H9 (cell line): ENCODE results near the gene PCSK6. TPM values are rescaled to one million over a fixed set of nuclear protein-coding genes. Genes with fewer than 3 reads are reported as not detected.

Experiments
- DNase-seq: peaks from one replicate; pipeline ENCODE4 v3.0.0-alpha.2; 2017
- H2AFZ ChIP-seq: one replicate; pipeline ENCODE4 v1.6.1; 2013; ENCODE audit warnings: mild to moderate bottlenecking, low read length, control low read depth, moderate library complexity
- H2AK5ac ChIP-seq: 2 replicates; pipeline ENCODE4 v1.6.1; 2013; ENCODE audit warnings: low read length, control low read depth, mixed read lengths; ENCODE audit not compliant: insufficient read length
- H2BK120ac ChIP-seq: one replicate; pipeline ENCODE4 v1.6.1; 2013; ENCODE audit warnings: low read depth, mild to moderate bottlenecking, low read length, control low read depth, inconsistent platforms; ENCODE audit not compliant: poor library complexity, severe bottlenecking
- H2BK12ac ChIP-seq: 2 replicates; pipeline ENCODE4 v1.6.1; 2013; ENCODE audit warnings: low read length, control low read depth, mixed read lengths, low read depth; ENCODE audit not compliant: insufficient read length
- H2BK15ac ChIP-seq: 2 replicates; pipeline ENCODE4 v1.6.1; 2013; ENCODE audit warnings: low read depth, low read length, control low read depth
- H2BK20ac ChIP-seq: one replicate; pipeline ENCODE4 v1.6.1; 2013; ENCODE audit warnings: low read depth, mild to moderate bottlenecking, low read length, control low read depth, inconsistent platforms; ENCODE audit not compliant: poor library complexity, severe bottlenecking
- H2BK5ac ChIP-seq: 2 replicates; pipeline ENCODE4 v1.6.1; 2013; ENCODE audit warnings: low read length, control low read depth, mixed read lengths; ENCODE audit not compliant: insufficient read length
- H3K14ac ChIP-seq: 2 replicates; pipeline ENCODE4 v1.6.1; 2013; ENCODE audit warnings: low read length, control low read depth; ENCODE audit not compliant: insufficient read depth
- H3K18ac ChIP-seq: 2 replicates; pipeline ENCODE4 v1.6.1; 2013; ENCODE audit warnings: low read depth, mild to moderate bottlenecking, mixed read lengths, low read length, control low read depth; ENCODE audit not compliant: insufficient read length
- H3K23ac ChIP-seq: 2 replicates; pipeline ENCODE4 v1.6.1; 2013; ENCODE audit warnings: low read length, control low read depth, mixed read lengths, low read depth; ENCODE audit not compliant: insufficient read length
- H3K23me2 ChIP-seq: 2 replicates; pipeline ENCODE4 v1.6.1; 2013; ENCODE audit warnings: low read depth, mild to moderate bottlenecking, mixed read lengths, low read length, control low read depth; ENCODE audit not compliant: insufficient read length, poor library complexity, severe bottlenecking
- H3K27ac ChIP-seq: 2 replicates; pipeline ENCODE4 v1.5.1; 2013; ENCODE audit warnings: low read length, control low read depth, mixed read lengths, low read depth; ENCODE audit not compliant: insufficient read length
- H3K27me3 ChIP-seq: 2 replicates; pipeline ENCODE4 v1.6.1; 2013; ENCODE audit warnings: low read length, control low read depth, inconsistent platforms; ENCODE audit not compliant: insufficient read depth
- H3K4ac ChIP-seq: 2 replicates; pipeline ENCODE4 v1.6.1; 2013; ENCODE audit warnings: low read depth, mild to moderate bottlenecking, control low read depth, inconsistent platforms, low read length, moderate library complexity
- H3K4me1 ChIP-seq: 2 replicates; pipeline ENCODE4 v1.6.1; 2013; ENCODE audit warnings: low read length, control low read depth, inconsistent platforms; ENCODE audit not compliant: insufficient read depth
- H3K4me2 ChIP-seq: 2 replicates; pipeline ENCODE4 v1.6.1; 2013; ENCODE audit warnings: low read length, control low read depth, mixed read lengths; ENCODE audit not compliant: insufficient read length, insufficient read depth
- H3K56ac ChIP-seq: 2 replicates; pipeline ENCODE4 v1.6.1; 2013; ENCODE audit warnings: low read depth, mild to moderate bottlenecking, mixed read lengths, low read length, control low read depth; ENCODE audit not compliant: insufficient read length
- H3K79me1 ChIP-seq: 2 replicates; pipeline ENCODE4 v1.6.1; 2013; ENCODE audit warnings: low read depth, mild to moderate bottlenecking, moderate library complexity, low read length, control low read depth, inconsistent platforms; ENCODE audit not compliant: insufficient read depth, poor library complexity, severe bottlenecking
- H3K79me2 ChIP-seq: 2 replicates; pipeline ENCODE4 v1.6.1; 2013; ENCODE audit warnings: low read length, control low read depth, inconsistent platforms; ENCODE audit not compliant: insufficient read depth
- H3K9ac ChIP-seq: 2 replicates; pipeline ENCODE4 v1.6.1; 2013; ENCODE audit warnings: low read length, control low read depth, mixed read lengths; ENCODE audit not compliant: insufficient read length; ENCODE audit errors: extremely low read depth
- H3K9me3 ChIP-seq: one replicate; pipeline ENCODE4 v1.6.1; 2013; ENCODE audit warnings: low read depth, low read length, inconsistent platforms; ENCODE audit not compliant: control insufficient read depth
- H3T11ph ChIP-seq: one replicate; pipeline ENCODE4 v1.6.1; 2013; ENCODE audit warnings: mild to moderate bottlenecking, low read length, control low read depth, inconsistent platforms
- H4K20me1 ChIP-seq: one replicate; pipeline ENCODE4 v1.6.1; 2013; ENCODE audit not compliant: control insufficient read depth, insufficient read length, insufficient read depth
- H4K5ac ChIP-seq: 2 replicates; pipeline ENCODE4 v1.6.1; 2013; ENCODE audit warnings: low read depth, mild to moderate bottlenecking, mixed read lengths, low read length, control low read depth; ENCODE audit not compliant: insufficient read length
- H4K8ac ChIP-seq: replicated peaks from 2 replicates; pipeline ENCODE4 v1.6.1; 2013; ENCODE audit warnings: low read length, control low read depth, mixed read lengths, low read depth; ENCODE audit not compliant: insufficient read length
- H4K91ac ChIP-seq: 2 replicates; pipeline ENCODE4 v1.6.1; 2013; ENCODE audit warnings: low read depth, mild to moderate bottlenecking, moderate library complexity, mixed read lengths, low read length, control low read depth; ENCODE audit not compliant: insufficient read length
- H3K27ac Mint-ChIP-seq, 3 experiments: 2 replicates in 2 of 3; 3 replicates in 1 of 3; pipeline ENCODE4 v1.8.0; 2020 to 2021; ENCODE audit warnings: mixed read lengths in 3 of 3, mild to moderate bottlenecking in 1 of 3, moderate library complexity in 1 of 3
- H3K27me3 Mint-ChIP-seq: 2 replicates; pipeline ENCODE4 v1.8.0; 2021; ENCODE audit warnings: low read depth, mild to moderate bottlenecking, moderate library complexity, mixed read lengths
- H3K36me3 Mint-ChIP-seq, 3 experiments: 2 replicates in 2 of 3; 3 replicates in 1 of 3; pipeline ENCODE4 v1.8.0; 2020 to 2021; ENCODE audit warnings: low read depth in 3 of 3, mixed read lengths in 3 of 3; ENCODE audit not compliant: insufficient read depth in 1 of 3
- H3K4me1 Mint-ChIP-seq, 2 experiments: 2 replicates each; pipeline ENCODE4 v1.8.0; 2020; ENCODE audit warnings: mixed read lengths in 2 of 2
- H3K4me3 Mint-ChIP-seq, 2 experiments: 2 replicates in 1 of 2; 3 replicates in 1 of 2; pipeline ENCODE4 v1.8.0; 2020 to 2021; ENCODE audit warnings: mild to moderate bottlenecking in 2 of 2, mixed read lengths in 2 of 2, moderate library complexity in 1 of 2
- H3K9me3 Mint-ChIP-seq, 2 experiments: 2 replicates in 1 of 2; 3 replicates in 1 of 2; pipeline ENCODE4 v1.8.0; 2020; ENCODE audit warnings: mild to moderate bottlenecking in 2 of 2, mixed read lengths in 2 of 2, moderate library complexity in 1 of 2
- WGBS: extraction: QIAGEN DNeasy Blood & Tissue Kit; methylation state at CpG from one replicate; pipeline ENCODE4 v1.1.7; 2013; ENCODE audit warnings: missing lambda C conversion rate, low lambda C conversion rate, mixed read lengths; ENCODE audit not compliant: insufficient read length; ENCODE audit errors: extremely low coverage; 5-methylcytosine and 5-hydroxymethylcytosine counted together
- total RNA-seq: library from RNA; stranded (reverse); gene quantifications from 2 replicates; pipeline ENCODE4 v1.2.1, GENCODE V29; 2021
- TF ChIP-seq, protein P1 (sequence below): fragments of 200-600 bp; sonication (generic); conservative IDR thresholded peaks from 3 replicates; pipeline ENCODE4 v1.8.0; 2021; ENCODE audit warnings: antibody characterized with exemption, mild to moderate bottlenecking

The PCSK6 gene
- total RNA-seq, 1 experiment from 2014 or later, result 4.0 TPM

DNA sequence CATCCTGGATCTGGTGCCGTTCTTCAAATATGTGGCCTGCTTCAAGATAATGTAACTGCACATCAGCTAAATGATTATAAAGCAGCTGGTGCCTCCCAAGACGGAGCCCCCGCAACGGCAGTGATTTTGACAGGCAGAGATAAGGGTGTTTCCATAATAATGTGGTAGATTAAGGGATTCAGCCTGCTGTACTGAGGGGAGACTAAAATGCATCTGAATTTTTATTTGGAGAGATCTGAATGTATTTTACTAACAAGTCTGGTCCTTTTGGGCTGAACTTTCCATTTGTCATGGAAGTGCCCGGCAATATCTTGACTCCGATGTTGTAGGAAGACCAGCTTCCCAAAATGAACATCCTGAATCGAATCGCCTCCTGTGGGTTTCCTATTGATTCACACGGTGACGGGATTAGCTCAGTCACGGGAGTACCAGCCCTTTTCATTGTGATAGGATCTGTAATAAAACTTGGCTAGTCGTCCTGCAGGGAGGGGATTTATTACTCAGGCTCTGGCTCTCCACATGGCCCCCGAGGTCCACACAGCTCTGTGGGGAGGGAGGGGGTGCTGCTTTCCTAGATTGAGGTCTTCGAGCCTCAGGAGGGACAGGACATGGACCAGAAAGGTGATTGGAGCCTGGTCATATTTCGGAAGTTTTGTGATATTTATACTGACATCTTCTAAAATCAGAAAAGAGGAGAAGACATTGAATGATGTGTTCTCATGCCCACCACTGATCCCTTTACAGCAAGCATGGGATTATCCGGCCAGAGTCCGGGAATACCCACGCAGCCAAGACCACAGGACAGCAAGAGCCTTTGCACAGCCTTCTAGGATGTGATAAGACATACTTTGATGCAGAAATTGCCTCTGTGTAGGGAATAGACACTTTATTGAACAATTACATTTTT lies 2.5 kb upstream of the PCSK6 start:
- H3T11ph ChIP-seq, result no peak overlapping the region
- no peak overlapping the region for H2AK5ac ChIP-seq
- no peak overlapping the region for H2AFZ ChIP-seq
- Mint-ChIP-seq H3K27ac (no peak overlapping the region), H3K27me3 (peaks cover 78% of the 10 kb centered on the region), H3K36me3 (peaks cover 0 to 23% (median 1%) of the 10 kb centered on the region in 3 experiments; a peak in 4 of 7 replicates), H3K4me1 (peaks cover 24 to 33% of the 10 kb centered on the region in 2 experiments), H3K4me3 (no peak overlapping the region), H3K9me3 (peaks cover 18 to 22% of the 10 kb centered on the region in 2 experiments)
- no peak overlapping the region for H4K5ac ChIP-seq
- H3K56ac ChIP-seq, result no peak overlapping the region
- no peak overlapping the region for H3K14ac ChIP-seq
- TF ChIP-seq, protein P1, sequence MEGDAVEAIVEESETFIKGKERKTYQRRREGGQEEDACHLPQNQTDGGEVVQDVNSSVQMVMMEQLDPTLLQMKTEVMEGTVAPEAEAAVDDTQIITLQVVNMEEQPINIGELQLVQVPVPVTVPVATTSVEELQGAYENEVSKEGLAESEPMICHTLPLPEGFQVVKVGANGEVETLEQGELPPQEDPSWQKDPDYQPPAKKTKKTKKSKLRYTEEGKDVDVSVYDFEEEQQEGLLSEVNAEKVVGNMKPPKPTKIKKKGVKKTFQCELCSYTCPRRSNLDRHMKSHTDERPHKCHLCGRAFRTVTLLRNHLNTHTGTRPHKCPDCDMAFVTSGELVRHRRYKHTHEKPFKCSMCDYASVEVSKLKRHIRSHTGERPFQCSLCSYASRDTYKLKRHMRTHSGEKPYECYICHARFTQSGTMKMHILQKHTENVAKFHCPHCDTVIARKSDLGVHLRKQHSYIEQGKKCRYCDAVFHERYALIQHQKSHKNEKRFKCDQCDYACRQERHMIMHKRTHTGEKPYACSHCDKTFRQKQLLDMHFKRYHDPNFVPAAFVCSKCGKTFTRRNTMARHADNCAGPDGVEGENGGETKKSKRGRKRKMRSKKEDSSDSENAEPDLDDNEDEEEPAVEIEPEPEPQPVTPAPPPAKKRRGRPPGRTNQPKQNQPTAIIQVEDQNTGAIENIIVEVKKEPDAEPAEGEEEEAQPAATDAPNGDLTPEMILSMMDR, result no peak
- H3K9me3 ChIP-seq, result no peaks in the 10 kb centered on the region
- no peaks in the 10 kb centered on the region for H3K79me2 ChIP-seq
- no peak overlapping the region for H3K4ac ChIP-seq
- no peak overlapping the region for H3K27ac ChIP-seq
- no peak overlapping the region for H3K23ac ChIP-seq
- H2BK120ac ChIP-seq, result no peak overlapping the region
- no peak overlapping the region for H2BK20ac ChIP-seq
- H4K8ac ChIP-seq, result no peak overlapping the region
- H3K4me2 ChIP-seq, result no peak overlapping the region
- no peak overlapping the region for H2BK12ac ChIP-seq
- H2BK15ac ChIP-seq, result no peak overlapping the region
- H3K23me2 ChIP-seq, result peaks cover 5% of the 10 kb centered on the region
- H2BK5ac ChIP-seq, result no peak overlapping the region
- no peak overlapping the region for H3K18ac ChIP-seq
- H3K9ac ChIP-seq, result no peak overlapping the region
- no peaks in the 10 kb centered on the region for H3K4me1 ChIP-seq
- H3K27me3 ChIP-seq, result peaks cover 16% of the 10 kb centered on the region; the same call in 1 of the 2 replicates
- H3K79me1 ChIP-seq, result no peaks in the 10 kb centered on the region
- no peaks in the 10 kb centered on the region for H4K20me1 ChIP-seq
- H4K91ac ChIP-seq, result no peak overlapping the region
- no CpG with 5 or more reads among the region's 18 CpGs for WGBS
- no peak for DNase-seq
